K562 (cell line): Measurements from ENCODE around the gene IMPACT. TPM values are rescaled to one million over a fixed set of nuclear protein-coding genes. Genes with fewer than 3 reads are reported as not detected.

ENCODE experiments used
- ATAC-seq: fragments of 200-7000 bp; cut with Tn5 transposase; 3 replicates; pipeline ENCODE4 v1.9.1; 2020; ENCODE audit warnings: moderate library complexity
- BruUV-seq: library from RNA; stranded (reverse); fragments of 400-500 nt; replicated peaks from 2 replicates; lab custom pipeline; 2021; lab: Mats Ljungman, UMichigan
- CTCF ChIA-PET: fragments of 300-600 bp; formaldehyde crosslinking; extraction: SDS; loops from one replicate; lab custom pipeline; 2021; ENCODE audit warnings: low intra/inter-chr PET ratio; lab: Yijun Ruan, JAX
- POLR2A ChIA-PET: fragments of 300-600, 350-650 bp; sonication (Branson Sonifier 250); formaldehyde crosslinking; extraction: SDS; loops from one replicate; lab custom pipeline; 2021; ENCODE audit warnings: antibody characterized with exemption, inconsistent platforms; lab: Yijun Ruan, JAX
- DNase-seq, 4 experiments: peaks; one replicate each; pipeline versions ENCODE4 v3.0.0 to v3.0.0-alpha.2; 2011 to 2018; ENCODE audit warnings: low spot score in 3 of 4, mixed read lengths in 3 of 4; ENCODE audit errors: extremely low read depth in 1 of 4
- FAIRE-seq: peaks from 2 replicates; lab custom pipeline; 2011; peaks lifted over from hg19 to GRCh38; lab: Jason Lieb, UNC
- H2AFZ ChIP-seq: 2 replicates; pipeline ENCODE4 v1.6.0; 2011; ENCODE audit warnings: low read depth, low read length, control low read depth, inconsistent platforms
- H3K27ac ChIP-seq: fragments of 200-600 bp; 3 replicates; pipeline ENCODE4 v1.8.0; 2011; ENCODE audit warnings: low read depth, mild to moderate bottlenecking, control low read depth, inconsistent platforms, low read length, moderate library complexity, mixed read lengths; ENCODE audit errors: extremely low read depth
- H3K27me3 ChIP-seq, 2 experiments: fragments of 300-600 bp in 1 of 2; 2 replicates in 1 of 2; 3 replicates in 1 of 2; pipeline versions ENCODE4 v1.6.0 to v1.8.0; 2011; ENCODE audit warnings: inconsistent platforms in 2 of 2, low read length in 2 of 2, mild to moderate bottlenecking in 1 of 2, mixed read lengths in 1 of 2, moderate library complexity in 1 of 2; ENCODE audit not compliant: control insufficient read depth in 2 of 2, insufficient read depth in 2 of 2
- H3K36me3 ChIP-seq: fragments of 300-600 bp; 3 replicates; pipeline ENCODE4 v1.8.0; 2011; ENCODE audit warnings: mild to moderate bottlenecking, low read length, inconsistent platforms; ENCODE audit not compliant: control insufficient read depth, insufficient read depth
- H3K4me1 ChIP-seq, 2 experiments: fragments of 200-600 bp in 1 of 2; replicated peaks in 1 of 2; 2 replicates in 1 of 2; 3 replicates in 1 of 2; pipeline versions ENCODE4 v1.5.1 to v1.8.0; 2011; ENCODE audit warnings: inconsistent platforms in 2 of 2, low read length in 2 of 2, mild to moderate bottlenecking in 1 of 2, mixed read lengths in 1 of 2, moderate library complexity in 1 of 2; ENCODE audit not compliant: control insufficient read depth in 2 of 2, insufficient read depth in 2 of 2
- H3K4me2 ChIP-seq: 2 replicates; pipeline ENCODE4 v1.6.1; 2011; ENCODE audit warnings: low read length, control low read depth, inconsistent platforms, mixed read lengths; ENCODE audit not compliant: insufficient read depth
- H3K4me3 ChIP-seq: fragments of 200-600 bp; sonication (generic), shearing (Covaris generic); 2 replicates; pipeline ENCODE4 v1.5.1; 2016; ENCODE audit warnings: control low read depth, inconsistent platforms
- H3K79me2 ChIP-seq: fragments of 200-600 bp; 3 replicates; pipeline ENCODE4 v1.8.0; 2011; ENCODE audit warnings: low read length, inconsistent platforms; ENCODE audit not compliant: control insufficient read depth, insufficient read depth
- H3K9ac ChIP-seq, 2 experiments: 2 replicates each; pipeline versions ENCODE4 v1.6.0 to v1.6.1; 2011; ENCODE audit warnings: low read depth in 2 of 2, low read length in 2 of 2, control low read depth in 1 of 2, inconsistent platforms in 1 of 2, mild to moderate bottlenecking in 1 of 2, mixed read lengths in 1 of 2; ENCODE audit not compliant: insufficient read depth in 1 of 2
- H3K9me1 ChIP-seq: one replicate; pipeline ENCODE4 v1.6.0; 2011; ENCODE audit warnings: inconsistent platforms, mild to moderate bottlenecking, low read length, moderate library complexity; ENCODE audit not compliant: control insufficient read depth, insufficient read depth
- H3K9me3 ChIP-seq: replicated peaks from 2 replicates; pipeline ENCODE4 v1.5.1; 2011; ENCODE audit warnings: low read depth, low read length, inconsistent platforms; ENCODE audit not compliant: control insufficient read depth, insufficient read depth
- H4K20me1 ChIP-seq: replicated peaks from 2 replicates; pipeline ENCODE4 v1.6.1; 2011; ENCODE audit warnings: low read length, inconsistent platforms, mixed read lengths; ENCODE audit not compliant: control insufficient read depth, insufficient read depth
- BHLHE40 ChIP-seq: IDR thresholded peaks from 2 replicates; pipeline ENCODE4 v1.6.1; 2011; ENCODE audit warnings: low read length, improper control_type of control experiment
- HDAC1 ChIP-seq, 2 experiments: fragments of 450-650 bp; IDR thresholded peaks; 2 replicates each; pipeline ENCODE4 v1.6.1; 2016 to 2017; ENCODE audit warnings: inconsistent platforms in 1 of 2, mild to moderate bottlenecking in 1 of 2, moderate library complexity in 1 of 2
- LARP7 ChIP-seq: fragments of 450-650 bp; IDR thresholded peaks from 2 replicates; pipeline ENCODE4 v1.6.1; 2016
- MXI1 ChIP-seq: IDR thresholded peaks from 2 replicates; pipeline ENCODE4 v1.6.1; 2011; ENCODE audit warnings: low read depth, mild to moderate bottlenecking, improper control_type of control experiment, low read length
- WGBS: fragments of 100-300 bp; shearing (Covaris generic); methylation state at CpG from one replicate; pipeline ENCODE4 v1.1.6; 2016; ENCODE audit warnings: low coverage, mixed read lengths; ENCODE audit not compliant: insufficient coverage; ENCODE audit errors: missing lambda C conversion rate; 5-methylcytosine and 5-hydroxymethylcytosine counted together
- in situ Hi-C: fragments of 300-500 bp; cut with MboI; formaldehyde crosslinking; loops from 4 replicates; pipeline ENCODE4 v1.15.0; 2018; ENCODE audit warnings: inconsistent platforms, mixed read lengths
- intact Hi-C: fragments of 100-400 bp; cut with micrococcal nuclease; formaldehyde crosslinking; loops from 2 replicates; pipeline ENCODE4 v1.14.2; 2022
- polyA plus RNA-seq, 8 experiments: library from polyadenylated mRNA; depleted of rRNA in 4 of 8; stranded (reverse) in 5 of 8; unstranded in 3 of 8; fragments of >200 nt; fragmentation: Nextera tagmentation in 2 of 8; fragmentation: Illumina TruSeq in 1 of 8; extraction: Ambion mirVana in 2 of 8; extraction: Trizol in 1 of 8; gene quantifications; 2 replicates each; pipeline versions ENCODE4 v1.2.1 to v1.2.3, GENCODE V29; 2011 to 2014; ENCODE audit warnings: inconsistent platforms in 1 of 8, missing spikeins in 1 of 8
- total RNA-seq, 7 experiments: library from RNA; depleted of rRNA in 6 of 7; stranded (reverse); fragments of >200 nt in 6 of 7; fragmentation: Illumina TruSeq in 2 of 7; extraction: Trizol in 2 of 7; gene quantifications; 2 replicates each; pipeline versions ENCODE4 v1.2.1 to v1.2.3, GENCODE V29; 2011 to 2021; ENCODE audit warnings: low replicate concordance in 1 of 7
- TF ChIP-seq, protein P1 (sequence below), 2 experiments: fragments of 200-800 bp in 1 of 2; sonication (Bioruptor generic) in 1 of 2; sonication (generic) in 1 of 2; formaldehyde crosslinking in 1 of 2; IDR thresholded peaks in 1 of 2; conservative IDR thresholded peaks in 1 of 2; 2 replicates each; pipeline versions ENCODE4 v1.5.0 to v1.6.1; 2016 to 2020; ENCODE audit warnings: missing compliant biosample characterization in 1 of 2, missing genetic modification characterization in 1 of 2, missing genetic modification reagents in 1 of 2
- TF ChIP-seq, protein P2 (sequence below): fragments of 250-450 bp; sonication (Bioruptor Pico); IDR thresholded peaks from 2 replicates; pipeline ENCODE4 v1.8.0; 2022; ENCODE audit warnings: inconsistent platforms, mild to moderate bottlenecking, moderate library complexity, borderline replicate concordance

Gene IMPACT
- total and polyA plus RNA-seq, 9 of the 15 experiments (the other 6 are each of a cell fraction or from before 2014, with no cell fraction given), result 4.7 to 7.6 (median 5.8) TPM

DNA sequence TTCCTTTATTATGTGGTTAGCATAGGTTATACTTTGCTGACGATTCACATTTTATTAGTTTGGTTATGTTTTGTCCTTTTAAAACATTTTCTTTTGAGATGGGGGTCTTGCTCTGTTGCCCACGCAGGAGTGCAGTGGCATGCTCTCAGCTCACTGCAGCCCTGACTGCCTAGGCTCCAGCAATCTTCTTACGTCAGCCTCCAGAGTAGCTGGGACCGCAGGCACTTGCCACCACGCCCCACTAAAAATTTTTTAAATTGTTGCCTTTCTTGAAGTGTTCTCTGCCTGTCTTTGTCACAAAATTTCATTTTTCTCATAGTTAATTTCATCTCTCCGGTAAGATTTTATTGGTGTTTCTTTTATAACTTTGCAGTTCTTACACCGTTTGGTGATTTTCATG, 52.9 kb downstream of the IMPACT start:
- no peak for DNase-seq
- Histone ChIP-seq H3K27ac (no peak overlapping the region), H3K36me3 (no peaks in the 10 kb centered on the region), H3K9me1 (no peaks in the 10 kb centered on the region), H3K4me3 (no peak overlapping the region), H3K9ac (no peak overlapping the region), H2AFZ (no peak overlapping the region), H3K9me3 (no peaks in the 10 kb centered on the region), H3K4me2 (no peak overlapping the region), H3K27me3 (no peaks in the 10 kb centered on the region), H4K20me1 (no peaks in the 10 kb centered on the region), H3K79me2 (no peaks in the 10 kb centered on the region), H3K4me1 (no peaks in the 10 kb centered on the region)
- ChIA-PET POLR2A (no interaction called here), CTCF (no interaction called here)
- intact Hi-C loops, result no loop called here
- no peak for FAIRE-seq
- ATAC-seq, result no peak
- no TSS peak for BruUV-seq
- in situ Hi-C loops, result no loop called here
- WGBS, result under 1% methylated on average over 7 of the region's 7 CpGs
- TF ChIP-seq MXI1 (no peak), BHLHE40 (no peak), HDAC1 (IDR thresholded peaks at IDR 0.05) (no peak), LARP7 (no peak)
- TF ChIP-seq, protein P1, sequence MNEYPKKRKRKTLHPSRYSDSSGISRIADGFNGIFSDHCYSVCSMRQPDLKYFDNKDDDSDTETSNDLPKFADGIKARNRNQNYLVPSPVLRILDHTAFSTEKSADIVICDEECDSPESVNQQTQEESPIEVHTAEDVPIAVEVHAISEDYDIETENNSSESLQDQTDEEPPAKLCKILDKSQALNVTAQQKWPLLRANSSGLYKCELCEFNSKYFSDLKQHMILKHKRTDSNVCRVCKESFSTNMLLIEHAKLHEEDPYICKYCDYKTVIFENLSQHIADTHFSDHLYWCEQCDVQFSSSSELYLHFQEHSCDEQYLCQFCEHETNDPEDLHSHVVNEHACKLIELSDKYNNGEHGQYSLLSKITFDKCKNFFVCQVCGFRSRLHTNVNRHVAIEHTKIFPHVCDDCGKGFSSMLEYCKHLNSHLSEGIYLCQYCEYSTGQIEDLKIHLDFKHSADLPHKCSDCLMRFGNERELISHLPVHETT (CRISPR knock-in tag; conservative IDR thresholded peaks at IDR 0.05 in 1 of 2, IDR thresholded peaks at IDR 0.05 in 1 of 2), result no peak
- TF ChIP-seq, protein P2, sequence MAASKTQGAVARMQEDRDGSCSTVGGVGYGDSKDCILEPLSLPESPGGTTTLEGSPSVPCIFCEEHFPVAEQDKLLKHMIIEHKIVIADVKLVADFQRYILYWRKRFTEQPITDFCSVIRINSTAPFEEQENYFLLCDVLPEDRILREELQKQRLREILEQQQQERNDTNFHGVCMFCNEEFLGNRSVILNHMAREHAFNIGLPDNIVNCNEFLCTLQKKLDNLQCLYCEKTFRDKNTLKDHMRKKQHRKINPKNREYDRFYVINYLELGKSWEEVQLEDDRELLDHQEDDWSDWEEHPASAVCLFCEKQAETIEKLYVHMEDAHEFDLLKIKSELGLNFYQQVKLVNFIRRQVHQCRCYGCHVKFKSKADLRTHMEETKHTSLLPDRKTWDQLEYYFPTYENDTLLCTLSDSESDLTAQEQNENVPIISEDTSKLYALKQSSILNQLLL (CRISPR knock-in tag), result no peak
